ENCODE data around the gene STX8.
"Not testable (repeated sequence)": the region's sequence is repeated elsewhere in the genome, so short reads cannot be mapped to it uniquely, and the experiment has no call there.

STX8 gene

DNA sequence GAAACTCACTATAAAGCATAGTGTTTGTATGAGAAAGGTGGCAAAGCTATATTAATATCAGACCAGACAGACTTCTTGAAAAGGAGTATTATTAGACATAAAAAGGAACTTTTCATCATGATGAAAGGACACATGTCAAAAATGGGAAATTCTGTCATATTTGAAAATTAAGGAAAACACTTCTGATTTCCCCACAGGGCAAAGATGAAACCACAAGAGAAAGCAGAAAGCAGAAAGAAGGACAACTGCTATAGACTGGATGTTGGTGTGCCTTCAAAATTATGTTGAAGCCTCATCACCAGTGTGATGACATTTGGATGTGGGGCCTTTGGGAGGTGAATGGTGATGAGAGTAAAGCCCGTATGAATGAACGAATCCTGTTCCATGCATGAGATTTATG, 193.0 kb downstream of the STX8 start:
- DNase-seq = no peak

DNA sequence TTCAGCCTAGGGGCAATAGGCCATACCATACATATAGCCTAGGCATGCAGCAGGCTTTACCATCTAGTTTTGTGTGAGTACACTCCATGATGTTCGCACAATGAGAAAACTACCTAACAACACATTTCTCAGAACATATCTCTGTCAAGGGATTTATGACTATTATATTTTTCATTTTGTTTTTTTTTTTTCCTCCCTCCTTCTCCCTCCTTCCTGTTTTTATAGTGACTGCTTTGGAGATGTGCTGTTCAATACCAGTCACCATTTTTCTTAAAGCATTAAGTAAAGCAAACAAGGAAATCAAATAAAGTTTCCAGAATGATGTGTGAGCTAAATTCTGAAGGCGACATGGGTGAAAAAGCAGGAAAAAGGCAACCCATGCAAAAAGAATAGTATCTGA, 194.6 kb downstream of the STX8 start:
- no peak for DNase-seq

- no peak for DNase-seq
Observed at GRCh38 chr17:9380361-9380760, 195.3 kb downstream of the STX8 start.

GRCh38 chr17:9376177-9376576, 199.4 kb downstream of the STX8 start:
- DNase-seq = not testable (repeated sequence)

- DNase-seq = no peak
Observed at GRCh38 chr17:9371019-9371418, 204.6 kb downstream of the STX8 start.

DNA sequence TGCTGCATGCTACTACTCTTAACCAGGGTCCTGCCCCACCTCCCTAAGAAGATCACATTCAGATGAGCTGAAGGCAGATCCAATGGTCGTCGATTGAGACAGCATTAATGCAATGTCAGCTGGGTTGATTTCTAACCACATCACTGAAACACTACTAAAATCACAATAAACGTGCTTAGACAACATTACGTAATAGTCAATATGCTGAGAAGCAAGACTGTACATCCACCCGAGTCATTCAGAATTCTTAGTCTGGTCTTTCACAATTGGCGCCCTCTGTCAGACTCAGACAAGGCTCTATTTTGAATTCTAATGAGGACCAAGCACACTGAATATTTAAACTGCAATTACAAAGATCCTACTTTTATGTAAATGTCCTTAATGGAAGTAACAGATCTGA, 205.2 kb downstream of the STX8 start:
- peak; percentile 62 for DNase-seq

DNA sequence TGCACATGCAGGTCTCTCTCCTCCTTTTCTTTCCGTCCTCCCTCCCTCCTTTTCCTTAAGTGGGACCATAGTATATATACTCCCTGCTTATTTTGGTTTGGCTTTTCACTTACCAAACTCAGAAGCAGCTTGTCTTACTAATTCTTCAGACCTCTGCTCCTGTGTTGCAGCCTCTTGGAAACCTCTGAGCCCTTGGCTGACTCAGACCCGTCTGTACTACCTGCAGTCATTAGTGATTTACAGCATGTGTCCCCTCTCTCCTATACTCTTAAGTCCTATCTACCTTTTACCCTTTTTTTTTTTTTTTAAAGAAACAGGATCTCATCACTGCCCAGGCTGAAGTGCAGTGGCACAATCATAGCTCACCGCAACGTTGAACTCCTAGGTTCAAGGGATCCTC, 207.0 kb downstream of the STX8 start:
- DNase-seq = no peak

DNA sequence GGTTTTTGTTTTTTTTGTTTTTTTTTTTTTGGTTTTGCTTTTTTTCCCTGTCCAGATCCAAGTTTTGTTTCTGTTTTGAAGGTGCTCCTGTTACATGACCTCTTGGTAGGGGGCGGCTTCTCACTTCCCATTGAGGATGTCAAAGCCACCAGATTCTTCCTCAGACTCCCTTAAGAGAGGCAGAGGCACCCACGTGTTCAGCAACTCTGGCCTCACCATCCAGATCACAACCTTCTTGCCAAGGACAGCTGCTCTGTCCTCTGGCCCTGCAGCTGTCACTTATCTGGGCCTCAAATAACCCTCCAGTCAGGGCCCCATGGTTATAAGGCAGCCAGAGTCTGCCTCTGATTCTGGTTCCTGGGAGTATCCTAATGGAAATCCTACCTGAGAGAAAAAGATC, 208.5 kb downstream of the STX8 start:
- DNase-seq = no peak

DNA sequence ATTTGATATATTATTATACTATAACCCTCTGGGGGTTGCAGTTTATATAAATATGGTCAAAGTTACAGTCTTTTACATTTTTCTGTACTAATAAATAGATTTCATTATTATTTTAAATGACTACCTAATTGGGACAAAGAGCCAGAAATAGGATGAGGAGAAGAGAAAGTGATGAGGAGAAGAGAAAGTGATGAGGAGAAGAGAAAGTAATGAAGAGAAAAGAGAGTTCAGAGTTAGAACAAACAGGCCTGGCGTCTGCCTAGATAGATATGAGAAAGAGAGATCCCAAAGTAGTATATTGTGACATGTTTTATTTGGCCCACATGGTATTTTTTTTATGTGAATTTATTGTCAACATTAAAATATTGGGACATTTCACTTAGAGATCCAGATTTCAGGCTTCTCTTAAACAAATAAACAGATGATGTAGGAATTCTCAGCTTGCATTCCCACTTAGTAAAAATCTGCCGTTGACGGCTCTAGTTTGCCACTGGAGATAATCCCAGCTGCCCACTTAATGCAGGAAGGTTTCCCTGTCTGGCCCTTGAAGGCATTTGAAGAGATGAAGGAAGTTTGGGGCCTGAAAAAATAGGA, 210.7 kb downstream of the STX8 start:
- no peak for DNase-seq

GRCh38 chr17:9363440-9364350, 211.9 kb downstream of the STX8 start:
- no peak for DNase-seq

GRCh38 chr17:9361188-9361955, 214.2 kb downstream of the STX8 start:
- DNase-seq = peak; percentile 50

- DNase-seq = no peak
Observed at GRCh38 chr17:9360677-9361081, 214.9 kb downstream of the STX8 start.

- DNase-seq = peak; percentile 58
Observed at GRCh38 chr17:9356488-9356911, 219.1 kb downstream of the STX8 start.

DNA sequence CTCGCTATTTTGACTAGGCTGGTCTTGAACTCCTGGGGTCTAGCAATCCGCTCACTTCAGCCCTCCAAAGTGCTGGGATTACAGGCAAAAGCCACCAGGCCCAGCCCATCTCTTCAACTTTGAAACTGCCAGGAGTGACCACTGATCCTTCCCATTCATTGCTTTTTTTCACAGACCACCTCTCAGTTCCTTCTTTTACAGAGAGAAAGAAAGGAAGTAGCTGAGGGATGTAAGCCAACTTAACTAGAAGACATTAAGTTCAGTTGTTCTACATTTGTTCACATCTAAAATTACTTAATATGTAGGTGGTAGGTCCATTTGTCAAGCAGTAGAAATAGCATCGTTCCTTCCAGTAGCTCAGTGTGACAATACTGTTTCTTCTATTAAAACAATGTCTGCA, 219.8 kb downstream of the STX8 start:
- DNase-seq = no peak

DNA sequence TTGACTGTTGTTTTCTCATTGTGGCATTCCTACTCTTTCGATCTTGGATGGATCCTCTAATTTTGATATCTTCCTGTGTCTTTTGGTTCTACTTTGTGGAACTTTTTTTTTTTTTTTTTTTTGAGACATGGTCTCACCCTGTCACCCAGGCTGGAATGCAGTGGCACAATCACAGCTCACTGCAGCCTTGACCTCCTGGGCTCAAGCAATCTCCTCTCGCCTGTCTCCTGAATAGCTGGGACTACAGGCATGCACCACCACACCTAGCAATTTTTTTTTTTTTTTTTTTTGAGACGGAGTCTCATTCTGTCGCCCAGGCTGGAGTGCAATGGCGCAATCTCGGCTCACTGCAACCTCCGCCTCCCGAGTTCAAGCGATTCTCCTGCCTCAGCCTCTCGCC, 220.4 kb downstream of the STX8 start:
- not testable (repeated sequence) for DNase-seq

- no peak for DNase-seq
Observed at GRCh38 chr17:9350080-9350479, 225.5 kb downstream of the STX8 start.

GRCh38 chr17:9346296-9346926, 229.2 kb downstream of the STX8 start:
- peak; percentile 66 for DNase-seq

DNA sequence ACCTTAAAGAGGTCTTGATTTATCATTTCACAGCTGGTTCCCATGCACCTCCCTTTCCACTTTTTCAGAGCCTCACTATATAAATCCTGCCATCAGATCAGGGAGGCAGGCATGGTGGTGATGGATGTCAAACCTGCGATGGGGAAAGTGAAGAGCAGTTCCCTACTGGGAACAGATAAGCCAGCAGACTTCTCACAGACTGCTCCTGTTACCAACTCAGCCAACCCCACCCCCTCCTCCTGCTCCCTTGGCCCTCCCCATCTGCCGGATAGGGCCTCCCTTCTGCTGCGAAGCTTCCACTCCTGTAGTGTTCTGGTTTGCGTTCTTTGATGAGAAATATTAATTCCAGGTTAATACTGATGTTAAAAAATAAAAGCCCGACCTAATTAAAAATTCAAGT, 232.1 kb downstream of the STX8 start:
- DNase-seq = no peak

GRCh38 chr17:9342225-9342624, 233.4 kb downstream of the STX8 start:
- no peak for DNase-seq

DNA sequence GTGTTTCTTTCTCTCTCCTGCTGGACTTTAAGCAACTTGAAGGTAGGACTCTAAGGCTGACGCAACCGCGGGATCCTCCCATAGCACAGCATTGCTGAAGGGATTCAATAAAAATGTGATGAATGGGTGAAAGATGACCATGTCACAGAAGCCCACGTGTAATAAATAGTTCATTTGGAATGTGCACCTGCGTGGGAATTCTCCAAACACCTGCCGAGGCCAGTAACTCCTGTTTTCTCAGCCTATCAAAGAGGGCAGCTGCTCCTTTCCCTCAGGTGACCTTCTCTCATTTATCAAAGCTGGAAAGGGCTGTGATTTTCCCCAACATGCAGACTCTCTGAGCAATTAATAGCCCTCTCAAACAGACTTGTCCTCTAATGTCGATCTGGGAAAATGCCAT, 235.7 kb downstream of the STX8 start:
- no peak for DNase-seq

DNA sequence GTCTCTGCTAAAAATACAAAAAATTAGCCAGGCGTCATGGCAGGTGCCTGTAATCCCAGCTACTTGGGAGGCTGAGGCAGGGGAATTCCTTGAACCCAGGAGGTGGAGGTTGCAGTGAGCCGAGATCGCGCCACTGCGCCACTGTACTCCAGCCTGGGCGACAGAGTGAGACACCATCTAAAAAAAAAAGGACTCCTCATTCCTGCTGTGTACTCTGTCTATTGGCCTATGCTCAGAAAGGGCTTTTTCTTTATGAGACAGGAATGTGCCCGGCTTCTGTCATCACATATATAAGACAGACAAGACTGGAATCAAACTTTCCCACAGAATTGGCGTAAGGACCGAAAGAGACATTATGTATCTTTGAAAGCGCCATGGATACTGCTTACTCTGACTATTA, 236.1 kb downstream of the STX8 start:
- not testable (repeated sequence) for DNase-seq

- DNase-seq = no peak
Observed at GRCh38 chr17:9336817-9337216, 238.8 kb downstream of the STX8 start.

All from hematopoietic multipotent progenitor cell treated with erythropoietin and hydrocortisone succinate and interleukin-3 and kit ligand, for 4 days (in vitro differentiated cells).